HepG2 (cell line): Measurements from ENCODE around the gene PLA2G4D. TPM values are rescaled to one million over a fixed set of nuclear protein-coding genes. Genes with fewer than 3 reads are reported as not detected.

Source experiments
- AFF4 ChIP-seq: sonication (generic); formaldehyde crosslinking; IDR thresholded peaks from 2 replicates; pipeline ENCODE4 v1.4.0; 2020; ENCODE audit warnings: missing genetic modification reagents
- ATAD3A ChIP-seq: sonication (generic); formaldehyde crosslinking; IDR thresholded peaks from 2 replicates; pipeline ENCODE4 v1.4.0; 2020; ENCODE audit warnings: missing genetic modification reagents
- ZBED4 ChIP-seq: sonication (generic); formaldehyde crosslinking; IDR thresholded peaks from 2 replicates; pipeline ENCODE4 v1.4.0; 2020; ENCODE audit warnings: missing genetic modification reagents, borderline replicate concordance
- polyA plus RNA-seq, 8 experiments: library from polyadenylated mRNA; depleted of rRNA in 3 of 8; stranded (reverse) in 7 of 8; unstranded in 1 of 8; fragments of >200 nt; fragmentation: Illumina TruSeq in 4 of 8; extraction: Trizol in 4 of 8; gene quantifications; 2 replicates each; pipeline versions ENCODE4 v1.2.1 to v1.2.3, GENCODE V29; 2011 to 2016; ENCODE audit warnings: low read depth in 4 of 8, missing spikeins in 1 of 8, mixed read lengths in 1 of 8; ENCODE audit not compliant: insufficient read depth in 1 of 8
- total RNA-seq, 5 experiments: library from RNA; depleted of rRNA; stranded (reverse); fragments of >200 nt; fragmentation: Illumina TruSeq; extraction: Trizol; gene quantifications; 2 replicates each; pipeline ENCODE4 v1.2.3, GENCODE V29; 2016; ENCODE audit warnings: low read depth in 1 of 5

The PLA2G4D gene
- total and polyA plus RNA-seq, 2 of the 13 experiments (the other 11 are each of a cell fraction or from before 2014, with no cell fraction given) = 0.04 to 0.21 TPM

DNA sequence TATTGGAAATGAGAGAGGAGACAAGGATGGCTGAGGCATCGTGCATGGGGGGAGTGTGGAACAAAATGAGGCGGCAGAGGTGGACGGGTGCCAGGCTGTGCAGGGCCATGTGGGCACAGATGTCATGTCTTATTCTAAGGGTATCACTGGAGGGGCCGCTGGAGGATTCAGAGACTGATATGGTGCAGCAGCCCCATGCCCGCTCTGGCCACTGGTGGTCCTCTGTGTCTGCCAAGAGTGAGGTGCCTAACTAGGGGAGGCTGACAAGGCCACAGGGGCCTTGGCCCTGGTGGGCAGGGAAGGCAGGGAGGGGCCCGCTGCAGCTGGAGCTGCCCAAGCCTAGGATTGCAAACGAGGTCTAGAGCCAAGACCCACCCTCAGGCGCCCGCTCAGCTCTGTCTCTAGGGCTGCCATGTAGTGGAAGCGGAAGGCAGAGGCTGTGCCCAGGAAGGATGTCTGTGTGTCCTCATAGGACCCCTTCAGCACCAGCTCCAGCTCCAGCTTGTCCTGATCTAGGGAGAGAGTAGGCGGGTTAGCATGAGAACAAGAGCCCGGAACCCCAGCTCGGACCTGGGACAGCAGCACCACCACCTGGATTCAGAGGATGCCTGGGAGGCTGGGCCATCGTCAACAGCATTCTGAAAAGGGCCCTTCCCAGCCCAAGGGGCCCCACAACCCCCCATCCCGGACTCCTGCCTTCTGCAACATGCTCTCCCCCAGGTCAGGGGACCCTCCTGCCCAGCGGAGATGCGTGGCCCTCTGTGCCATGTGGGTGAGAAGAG lies 11.3 kb downstream of the PLA2G4D start (continued):
- TF ChIP-seq AFF4 (CRISPR knock-in tag) (no peak), ZBED4 (CRISPR knock-in tag) (no peak), ATAD3A (CRISPR knock-in tag) (no peak)
